H1 (cell line): Measurements from ENCODE around the gene MAPK11. TPM values are rescaled to one million over a fixed set of nuclear protein-coding genes. Genes with fewer than 3 reads are reported as not detected.

Experiments
- CTCF ChIA-PET: fragments of 300-600 bp; sonication (Branson Sonifier 250); formaldehyde crosslinking; loops from one replicate; lab custom pipeline; 2021; ENCODE audit not compliant: partially characterized antibody; lab: Charles Lee
- POLR2A ChIA-PET: fragments of 300-600 bp; sonication (Branson Sonifier 250); formaldehyde crosslinking; loops from one replicate; lab custom pipeline; 2021; ENCODE audit warnings: inconsistent platforms; ENCODE audit not compliant: partially characterized antibody; lab: Charles Lee
- DNase-seq, 2 experiments: peaks; one replicate each; pipeline versions ENCODE4 v3.0.0 to v3.0.0-alpha.2; 2010 to 2022; ENCODE audit warnings: low spot score in 2 of 2, low read depth in 1 of 2, mixed read lengths in 1 of 2
- FAIRE-seq: peaks from 2 replicates; lab custom pipeline; 2011; peaks lifted over from hg19 to GRCh38; lab: Jason Lieb, UNC
- H2AFZ ChIP-seq: 2 replicates; pipeline ENCODE4 v1.8.1; 2012; ENCODE audit warnings: low read length, inconsistent platforms
- H2AK5ac ChIP-seq: 2 replicates; pipeline ENCODE4 v1.6.1; 2013; ENCODE audit warnings: low read depth, low read length
- H2BK120ac ChIP-seq: replicated peaks from 2 replicates; pipeline ENCODE3; 2013; ENCODE audit warnings: low read depth, low read length, inconsistent platforms
- H2BK12ac ChIP-seq: 2 replicates; pipeline ENCODE4 v1.6.1; 2013; ENCODE audit warnings: low read depth, low read length
- H2BK15ac ChIP-seq: 2 replicates; pipeline ENCODE4 v1.6.1; 2013; ENCODE audit warnings: low read length
- H2BK20ac ChIP-seq: 2 replicates; pipeline ENCODE4 v1.6.1; 2013; ENCODE audit warnings: low read length
- H2BK5ac ChIP-seq: 2 replicates; pipeline ENCODE4 v1.6.1; 2013; ENCODE audit warnings: low read depth, low read length
- H3K14ac ChIP-seq: 2 replicates; pipeline ENCODE4 v1.6.1; 2013; ENCODE audit warnings: inconsistent platforms; ENCODE audit not compliant: insufficient read length
- H3K18ac ChIP-seq: 2 replicates; pipeline ENCODE4 v1.6.1; 2013; ENCODE audit warnings: low read length; ENCODE audit errors: extremely low read depth
- H3K23ac ChIP-seq: 2 replicates; pipeline ENCODE4 v1.6.1; 2013; ENCODE audit warnings: inconsistent platforms; ENCODE audit not compliant: insufficient read length
- H3K23me2 ChIP-seq: 2 replicates; pipeline ENCODE4 v1.6.1; 2013; ENCODE audit warnings: low read depth, low read length
- H3K27ac ChIP-seq: 2 replicates; pipeline ENCODE4 v1.6.1; 2011; ENCODE audit warnings: low read depth, low read length, inconsistent platforms
- H3K27me3 ChIP-seq, 4 experiments: replicated peaks in 1 of 4; 1 replicate in 1 of 4; 2 replicates in 3 of 4; pipeline versions ENCODE4 v1.6.1 to v1.8.1; 2011 to 2013; ENCODE audit warnings: low read length in 3 of 4, mild to moderate bottlenecking in 3 of 4, inconsistent platforms in 2 of 4, mixed read lengths in 2 of 4, moderate library complexity in 1 of 4; ENCODE audit not compliant: control insufficient read depth in 3 of 4, insufficient read depth in 3 of 4; ENCODE audit errors: extremely low read depth in 1 of 4
- H3K36me3 ChIP-seq, 4 experiments: 2 replicates each; pipeline versions ENCODE4 v1.6.1 to v1.8.1; 2011 to 2013; ENCODE audit warnings: mild to moderate bottlenecking in 4 of 4, low read length in 3 of 4, moderate library complexity in 2 of 4, control low read depth in 1 of 4, inconsistent platforms in 1 of 4; ENCODE audit not compliant: insufficient read depth in 4 of 4, control insufficient read depth in 2 of 4
- H3K4ac ChIP-seq: replicated peaks from 2 replicates; pipeline ENCODE3; 2013; ENCODE audit warnings: low read length, low read depth, mixed read lengths, inconsistent platforms; ENCODE audit not compliant: insufficient read length
- H3K4me1 ChIP-seq, 4 experiments: replicated peaks in 1 of 4; 1 replicate in 1 of 4; 2 replicates in 3 of 4; pipeline versions ENCODE4 v1.6.1 to v1.8.1; 2011 to 2013; ENCODE audit warnings: low read length in 3 of 4, inconsistent platforms in 2 of 4, mixed read lengths in 1 of 4; ENCODE audit not compliant: insufficient read depth in 4 of 4, control insufficient read depth in 3 of 4
- H3K4me2 ChIP-seq, 2 experiments: 2 replicates each; pipeline versions ENCODE4 v1.6.1 to v1.8.1; 2011 to 2013; ENCODE audit warnings: low read depth in 2 of 2, low read length in 2 of 2, control low read depth in 1 of 2, inconsistent platforms in 1 of 2, mild to moderate bottlenecking in 1 of 2; ENCODE audit not compliant: insufficient read depth in 1 of 2
- H3K4me3 ChIP-seq, 4 experiments: fragments of 200-600, 300-600 bp in 1 of 4; sonication (generic), shearing (Covaris generic), sonication (Bioruptor Twin) in 1 of 4; 2 replicates each; pipeline versions ENCODE4 v1.5.1 to v1.8.1; 2011 to 2016; ENCODE audit warnings: low read length in 4 of 4, low read depth in 3 of 4, control low read depth in 2 of 4, inconsistent platforms in 2 of 4, mild to moderate bottlenecking in 2 of 4, mixed read lengths in 1 of 4, moderate library complexity in 1 of 4; ENCODE audit not compliant: insufficient read depth in 2 of 4; ENCODE audit errors: extremely low read depth in 1 of 4
- H3K56ac ChIP-seq: replicated peaks from 2 replicates; pipeline ENCODE3; 2013; ENCODE audit warnings: low read depth, mild to moderate bottlenecking, mixed read lengths, low read length, inconsistent platforms; ENCODE audit not compliant: insufficient read length
- H3K79me1 ChIP-seq: 2 replicates; pipeline ENCODE4 v1.6.1; 2013; ENCODE audit warnings: low read depth, low read length, control low read depth
- H3K79me2 ChIP-seq, 2 experiments: 2 replicates each; pipeline versions ENCODE4 v1.6.1 to v1.8.1; 2012 to 2013; ENCODE audit warnings: low read length in 2 of 2, mild to moderate bottlenecking in 2 of 2, inconsistent platforms in 1 of 2; ENCODE audit not compliant: insufficient read depth in 2 of 2, control insufficient read depth in 1 of 2
- H3K9ac ChIP-seq, 4 experiments: replicated peaks in 1 of 4; 1 replicate in 1 of 4; 2 replicates in 3 of 4; pipeline versions ENCODE4 v1.6.1 to v1.8.1; 2011 to 2013; ENCODE audit warnings: low read depth in 3 of 4, low read length in 3 of 4, control low read depth in 2 of 4, mild to moderate bottlenecking in 2 of 4, moderate library complexity in 2 of 4, inconsistent platforms in 1 of 4; ENCODE audit errors: extremely low read depth in 1 of 4
- H3K9me3 ChIP-seq, 2 experiments: 2 replicates each; pipeline versions ENCODE4 v1.6.1 to v1.8.1; 2012 to 2013; ENCODE audit warnings: mild to moderate bottlenecking in 2 of 2, moderate library complexity in 2 of 2, control low read depth in 1 of 2, inconsistent platforms in 1 of 2, low read depth in 1 of 2, low read length in 1 of 2, mixed read lengths in 1 of 2; ENCODE audit not compliant: insufficient read depth in 2 of 2
- H4K20me1 ChIP-seq, 2 experiments: replicated peaks in 1 of 2; 2 replicates each; pipeline versions ENCODE3 to v1.8.1; 2011 to 2013; ENCODE audit warnings: inconsistent platforms in 2 of 2, low read length in 2 of 2, mild to moderate bottlenecking in 1 of 2; ENCODE audit not compliant: insufficient read depth in 2 of 2, control insufficient read depth in 1 of 2
- H4K5ac ChIP-seq: 2 replicates; pipeline ENCODE4 v1.6.1; 2013; ENCODE audit warnings: low read length, low read depth, mixed read lengths, inconsistent platforms; ENCODE audit not compliant: insufficient read length
- H4K8ac ChIP-seq: 2 replicates; pipeline ENCODE4 v1.8.0; 2013; ENCODE audit warnings: mild to moderate bottlenecking, moderate library complexity, low read length, inconsistent platforms; ENCODE audit not compliant: insufficient read depth; ENCODE audit errors: extremely low read depth
- H4K91ac ChIP-seq: replicated peaks from 2 replicates; pipeline ENCODE3; 2013; ENCODE audit warnings: low read length, mixed read lengths, inconsistent platforms; ENCODE audit not compliant: insufficient read length
- BCL11A ChIP-seq, 2 experiments: IDR thresholded peaks; one replicate each; pipeline ENCODE4 v1.6.1; 2011; ENCODE audit warnings: low read depth in 2 of 2, low read length in 2 of 2, mild to moderate bottlenecking in 2 of 2
- CHD1 ChIP-seq: IDR thresholded peaks from 2 replicates; pipeline ENCODE4 v1.6.1; 2012; ENCODE audit warnings: low read depth, low read length, improper control_type of control experiment
- CHD2 ChIP-seq: IDR thresholded peaks from 2 replicates; pipeline ENCODE4 v1.6.1; 2012; ENCODE audit warnings: low read length, improper control_type of control experiment
- CREB1 ChIP-seq: IDR thresholded peaks from 2 replicates; pipeline ENCODE4 v1.6.1; 2012; ENCODE audit warnings: inconsistent platforms
- GABPA ChIP-seq: IDR thresholded peaks from 2 replicates; pipeline ENCODE4 v1.6.1; 2011; ENCODE audit warnings: mild to moderate bottlenecking, low read length, moderate library complexity, borderline replicate concordance; ENCODE audit not compliant: insufficient read depth
- JUND ChIP-seq: IDR thresholded peaks from 2 replicates; pipeline ENCODE4 v1.6.1; 2011; ENCODE audit warnings: mild to moderate bottlenecking, improper control_type of control experiment, low read length
- MAFK ChIP-seq: IDR thresholded peaks from 2 replicates; pipeline ENCODE4 v1.6.1; 2012; ENCODE audit warnings: low read depth, mild to moderate bottlenecking, improper control_type of control experiment, low read length
- MAX ChIP-seq: IDR thresholded peaks from 2 replicates; pipeline ENCODE4 v1.6.1; 2012; ENCODE audit warnings: inconsistent platforms
- POLR2A ChIP-seq, 2 experiments: IDR thresholded peaks; 1 replicate in 1 of 2; 2 replicates in 1 of 2; pipeline ENCODE4 v1.6.1; 2011; ENCODE audit warnings: low read depth in 2 of 2, low read length in 2 of 2, mild to moderate bottlenecking in 2 of 2; ENCODE audit errors: control extremely low read depth in 1 of 2
- POLR2AphosphoS5 ChIP-seq: IDR thresholded peaks from 2 replicates; pipeline ENCODE4 v1.6.1; 2011; ENCODE audit warnings: low read depth, low read length
- SAP30 ChIP-seq: fragments of 300-600 bp; sonication (generic); IDR thresholded peaks from 2 replicates; pipeline ENCODE4 v1.7.1; 2012; ENCODE audit warnings: low read length, moderate library complexity, mild to moderate bottlenecking, inconsistent platforms; ENCODE audit not compliant: insufficient read depth, insufficient replicate concordance
- SUZ12 ChIP-seq: fragments of 200-600 bp; sonication (generic); IDR thresholded peaks from 2 replicates; pipeline ENCODE4 v1.6.1; 2012; ENCODE audit warnings: mild to moderate bottlenecking, inconsistent platforms, low read length, moderate library complexity, mixed read lengths
- TAF1 ChIP-seq: IDR thresholded peaks from 2 replicates; pipeline ENCODE4 v1.6.1; 2011; ENCODE audit warnings: mild to moderate bottlenecking, low read depth, low read length
- TEAD4 ChIP-seq: IDR thresholded peaks from 2 replicates; pipeline ENCODE4 v1.6.1; 2012; ENCODE audit warnings: low read depth, low read length, inconsistent platforms, mixed read lengths
- WGBS, 2 experiments: shearing (Covaris generic) in 1 of 2; methylation state at CpG; one replicate each; pipeline versions ENCODE4 v1.1.6 to v1.1.7; 2013 to 2015; ENCODE audit warnings: low lambda C conversion rate in 2 of 2, mixed read lengths in 2 of 2, inconsistent platforms in 1 of 2, low coverage in 1 of 2, missing lambda C conversion rate in 1 of 2; ENCODE audit not compliant: insufficient replicate concordance in 2 of 2, insufficient coverage in 1 of 2, insufficient read length in 1 of 2; ENCODE audit errors: extremely low coverage in 1 of 2, missing lambda C conversion rate in 1 of 2; 5-methylcytosine and 5-hydroxymethylcytosine counted together
- polyA plus RNA-seq, 7 experiments: library from polyadenylated mRNA; depleted of rRNA in 3 of 7; stranded (reverse) in 5 of 7; unstranded in 2 of 7; fragments of >200 nt in 5 of 7; fragments of 200-250 nt in 2 of 7; gene quantifications; 1 replicate in 5 of 7; 2 replicates in 1 of 7; 4 replicates in 1 of 7; pipeline versions ENCODE4 v1.2.1 to v1.2.3, GENCODE V29; 2011 to 2013; ENCODE audit warnings: missing spikeins in 2 of 7, mixed read lengths in 2 of 7
- total RNA-seq: library from RNA; stranded (reverse); fragmentation: NEBNext Ultra II Directional; extraction: Animal tissue kit (Norgen Biotek cat#: 25700); gene quantifications from 2 replicates; pipeline ENCODE4 v1.2.1, GENCODE V29; 2021

The MAPK11 gene
- total and polyA plus RNA-seq, 2 of the 8 experiments (the other 6 are each of a cell fraction or from before 2014, with no cell fraction given): 0.70 to 1.5 TPM

- no peak overlapping the region for H3K18ac ChIP-seq
- no peak overlapping the region for H2BK12ac ChIP-seq
- no peak overlapping the region for H3K9ac ChIP-seq
- H3K9me3 ChIP-seq: no peaks in the 10 kb centered on the region
- WGBS, 2 experiments: 88% methylated on average over 19 of the region's 19 CpGs; no CpG with 5 or more reads in 1 of the 2 experiments
- H3K4me3 ChIP-seq: no peak overlapping the region
- H3K14ac ChIP-seq: no peak overlapping the region
- H2BK5ac ChIP-seq: no peak overlapping the region
- no peak overlapping the region for H4K91ac ChIP-seq
- peaks cover 0 to 2% (median 1%) of the 10 kb centered on the region in 4 experiments; a peak in 3 of 7 replicates for H3K27me3 ChIP-seq
- H4K5ac ChIP-seq: no peak overlapping the region
- no peak overlapping the region for H2BK20ac ChIP-seq
- no peak overlapping the region for H2BK120ac ChIP-seq
- no peak overlapping the region; the same call in 1 of the 2 replicates for H4K8ac ChIP-seq
- no peak overlapping the region for H3K4ac ChIP-seq
- DNase-seq: no peak
- no peaks in the 10 kb centered on the region for H3K79me1 ChIP-seq
- no peaks in the 10 kb centered on the region for H3K79me2 ChIP-seq
- CTCF ChIA-PET: interaction anchor here (1.3 to 1.4 kb wide), 2 partner anchors 85 to 87 kb away, joined by 3 to 7 read pairs; no protein-coding TSS in a partner anchor
- H3K4me2 ChIP-seq: no peak overlapping the region
- H3K4me1 ChIP-seq: peaks cover 0 to 5% (median 4%) of the 10 kb centered on the region in 4 experiments; a peak in 6 of 7 replicates
- peaks cover 12% of the 10 kb centered on the region for H3K23me2 ChIP-seq
- H2BK15ac ChIP-seq: no peak overlapping the region
- H4K20me1 ChIP-seq: peaks cover 3 to 11% of the 10 kb centered on the region in 2 experiments
- no peak overlapping the region for H3K23ac ChIP-seq
- POLR2A ChIA-PET: interaction anchor here (0.7 kb wide), 1 partner anchor 18 kb away, joined by 3 read pairs; no protein-coding TSS in a partner anchor
- no peak overlapping the region for H3K56ac ChIP-seq
- H2AFZ ChIP-seq: no peak overlapping the region
- no peak for FAIRE-seq
- no peak overlapping the region for H2AK5ac ChIP-seq
- TF ChIP-seq GABPA (no peak), BCL11A (IDR thresholded peaks at IDR 0.05; ENCODE audit: low read depth in 2 of 2, low read length in 2 of 2) (no peak), TEAD4 (no peak), CREB1 (no peak), MAX (no peak), POLR2AphosphoS5 (no peak), TAF1 (no peak), SUZ12 (no peak), JUND (no peak), CHD1 (no peak), MAFK (no peak), CHD2 (no peak), POLR2A (IDR thresholded peaks at IDR 0.05; ENCODE audit: control extremely low read depth in 1 of 2, low read depth in 2 of 2, low read length in 2 of 2) (no peak), SAP30 (no peak)
- no peak overlapping the region for H3K27ac ChIP-seq
- no peaks in the 10 kb centered on the region for H3K36me3 ChIP-seq
Measured at GRCh38 chr22:50255099-50255498, 15.1 kb downstream of the MAPK11 start.
